A673 (cell line): ENCODE data around the gene ZNF18.

Experiments used
- EZH2 ChIP-seq: fragments of 200-600 bp; sonication (generic); IDR thresholded peaks from 2 replicates; pipeline ENCODE4 v1.6.1; 2017; ENCODE audit warnings: borderline replicate concordance, low read depth, mild to moderate bottlenecking, mixed read lengths, antibody characterized with exemption, low read length; ENCODE audit not compliant: poor library complexity, severe bottlenecking
- TF ChIP-seq, protein P1 (sequence below): fragments of 300-800, 200-600 bp; sonication (generic); conservative IDR thresholded peaks from 2 replicates; pipeline ENCODE4 v1.5.1; 2017; ENCODE audit warnings: low read depth, mild to moderate bottlenecking, antibody characterized with exemption, low read length, moderate library complexity, mixed read lengths

DNA sequence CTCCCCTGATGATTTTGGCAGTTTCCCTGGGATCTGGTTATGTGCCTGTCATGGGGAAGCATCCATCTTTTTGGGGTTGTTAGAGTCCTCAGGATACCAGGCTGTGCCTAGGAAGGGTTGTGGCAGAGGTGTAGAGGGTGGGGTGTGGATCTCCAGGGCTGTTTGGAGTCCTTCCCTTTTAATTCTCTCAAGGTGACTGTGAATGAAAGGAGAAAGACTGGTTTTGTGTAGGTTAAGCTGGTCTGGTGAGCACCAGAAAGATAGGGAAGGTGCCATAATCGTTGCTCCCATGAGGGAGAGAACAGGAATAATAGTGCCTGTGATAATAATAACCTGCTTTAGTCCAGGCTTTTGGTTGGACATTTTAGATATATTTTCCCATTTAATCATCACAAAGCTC is 30.4 kb upstream of the ZNF18 start:
- TF ChIP-seq, protein P1, sequence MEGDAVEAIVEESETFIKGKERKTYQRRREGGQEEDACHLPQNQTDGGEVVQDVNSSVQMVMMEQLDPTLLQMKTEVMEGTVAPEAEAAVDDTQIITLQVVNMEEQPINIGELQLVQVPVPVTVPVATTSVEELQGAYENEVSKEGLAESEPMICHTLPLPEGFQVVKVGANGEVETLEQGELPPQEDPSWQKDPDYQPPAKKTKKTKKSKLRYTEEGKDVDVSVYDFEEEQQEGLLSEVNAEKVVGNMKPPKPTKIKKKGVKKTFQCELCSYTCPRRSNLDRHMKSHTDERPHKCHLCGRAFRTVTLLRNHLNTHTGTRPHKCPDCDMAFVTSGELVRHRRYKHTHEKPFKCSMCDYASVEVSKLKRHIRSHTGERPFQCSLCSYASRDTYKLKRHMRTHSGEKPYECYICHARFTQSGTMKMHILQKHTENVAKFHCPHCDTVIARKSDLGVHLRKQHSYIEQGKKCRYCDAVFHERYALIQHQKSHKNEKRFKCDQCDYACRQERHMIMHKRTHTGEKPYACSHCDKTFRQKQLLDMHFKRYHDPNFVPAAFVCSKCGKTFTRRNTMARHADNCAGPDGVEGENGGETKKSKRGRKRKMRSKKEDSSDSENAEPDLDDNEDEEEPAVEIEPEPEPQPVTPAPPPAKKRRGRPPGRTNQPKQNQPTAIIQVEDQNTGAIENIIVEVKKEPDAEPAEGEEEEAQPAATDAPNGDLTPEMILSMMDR, result no peak
- no peak for TF ChIP-seq EZH2
